ENCODE data around the gene TUBGCP6.

DNA sequence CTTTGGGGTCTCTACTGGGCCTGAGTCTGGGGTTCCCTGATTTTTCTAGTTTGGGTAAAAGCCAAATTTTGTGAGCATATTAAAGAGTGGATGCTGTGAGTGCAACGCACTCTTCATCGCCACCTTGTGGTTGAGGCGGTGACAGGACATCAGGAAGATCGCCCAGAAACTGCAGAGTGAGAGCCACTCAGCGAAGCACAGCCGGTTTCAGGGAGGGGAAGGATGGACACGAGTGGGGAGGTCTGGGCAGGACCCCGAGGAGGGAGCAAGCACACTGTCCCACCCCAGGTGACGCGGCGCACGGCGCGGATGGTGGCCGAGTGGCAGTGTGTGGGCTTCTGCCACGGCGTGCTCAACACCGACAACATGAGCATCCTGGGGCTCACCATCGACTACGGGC, 34.9 kb downstream of the TUBGCP6 start:
- no peak for TF ChIP-seq POLR2AphosphoS5 (IDR thresholded peaks at IDR 0.05; ENCODE audit: insufficient read depth in 1 of 2, low read depth in 1 of 2)
- TF ChIP-seq, protein P1, sequence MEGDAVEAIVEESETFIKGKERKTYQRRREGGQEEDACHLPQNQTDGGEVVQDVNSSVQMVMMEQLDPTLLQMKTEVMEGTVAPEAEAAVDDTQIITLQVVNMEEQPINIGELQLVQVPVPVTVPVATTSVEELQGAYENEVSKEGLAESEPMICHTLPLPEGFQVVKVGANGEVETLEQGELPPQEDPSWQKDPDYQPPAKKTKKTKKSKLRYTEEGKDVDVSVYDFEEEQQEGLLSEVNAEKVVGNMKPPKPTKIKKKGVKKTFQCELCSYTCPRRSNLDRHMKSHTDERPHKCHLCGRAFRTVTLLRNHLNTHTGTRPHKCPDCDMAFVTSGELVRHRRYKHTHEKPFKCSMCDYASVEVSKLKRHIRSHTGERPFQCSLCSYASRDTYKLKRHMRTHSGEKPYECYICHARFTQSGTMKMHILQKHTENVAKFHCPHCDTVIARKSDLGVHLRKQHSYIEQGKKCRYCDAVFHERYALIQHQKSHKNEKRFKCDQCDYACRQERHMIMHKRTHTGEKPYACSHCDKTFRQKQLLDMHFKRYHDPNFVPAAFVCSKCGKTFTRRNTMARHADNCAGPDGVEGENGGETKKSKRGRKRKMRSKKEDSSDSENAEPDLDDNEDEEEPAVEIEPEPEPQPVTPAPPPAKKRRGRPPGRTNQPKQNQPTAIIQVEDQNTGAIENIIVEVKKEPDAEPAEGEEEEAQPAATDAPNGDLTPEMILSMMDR (IDR thresholded peaks at IDR 0.05), result peak; percentile 72 to 87 (median 73)
